ENCODE results near the gene RAB4A. TPM values are rescaled to one million over a fixed set of nuclear protein-coding genes. Genes with fewer than 3 reads are reported as not detected.
A peak's percentile ranks its signal among the peaks of the same experiment; 100 is the strongest.

The RAB4A gene
- total and polyA plus RNA-seq, 2 donors (not counting 1 experiment from before 2014, with no cell fraction given): 15.7 to 31.5 TPM

- Histone ChIP-seq H3K4me1 (ENCODE audit: control insufficient read depth, extremely low read depth, insufficient read depth, low read length) (peaks cover 2% of the 10 kb centered on the region), H3K9ac (ENCODE audit: insufficient read depth, low read length) (no peak overlapping the region), H3K4me2 (ENCODE audit: extremely low read depth, insufficient read depth, low read length) (peak overlapping the region; percentile 33), H3K27ac (ENCODE audit: insufficient read depth, low read length) (no peak overlapping the region), H3K36me3 (ENCODE audit: control insufficient read depth, insufficient read depth, low read length) (no peaks in the 10 kb centered on the region), H3K27me3 (ENCODE audit: control insufficient read depth, insufficient read depth, low read length) (no peaks in the 10 kb centered on the region), H3K4me3 (replicated peaks in 1 of 4; ENCODE audit: control extremely low read depth in 1 of 4, insufficient read depth in 1 of 4, low read depth in 3 of 4, low read length in 4 of 4) (no peak overlapping the region), H4K20me1 (ENCODE audit: control insufficient read depth, extremely low read depth, insufficient read depth, low read length) (no peaks in the 10 kb centered on the region), H3K9me3 (ENCODE audit: control insufficient read depth, insufficient read depth, low read depth, low read length) (no peaks in the 10 kb centered on the region), H2AFZ (ENCODE audit: low read length) (no peak overlapping the region), H3K79me2 (ENCODE audit: control insufficient read depth, insufficient read depth, low read length) (peaks cover 59% of the 10 kb centered on the region)
- TF ChIP-seq EZH2 (IDR thresholded peaks at IDR 0.05; ENCODE audit: low read length, missing control alignments): no peak
- TF ChIP-seq CTCF (conservative IDR thresholded peaks at IDR 0.05 in 1 of 2, IDR thresholded peaks at IDR 0.05 in 1 of 2; ENCODE audit: low read depth in 1 of 2, low read length in 2 of 2): no peak
- DNase-seq (ENCODE audit: low read depth in 2 of 2): no peak
These were observed 10.0 kb downstream of the RAB4A start for GRCh38 chr1:229280921-229281320.

GRCh38 chr1:229281339-229281926, 10.5 kb downstream of the RAB4A start:
- Histone ChIP-seq H3K27ac (ENCODE audit: insufficient read depth, low read length) (no peak overlapping the region), H3K4me1 (ENCODE audit: control insufficient read depth, extremely low read depth, insufficient read depth, low read length) (peaks cover 2% of the 10 kb centered on the region), H3K79me2 (ENCODE audit: control insufficient read depth, insufficient read depth, low read length) (peaks cover 55% of the 10 kb centered on the region), H2AFZ (ENCODE audit: low read length) (no peak overlapping the region), H3K27me3 (ENCODE audit: control insufficient read depth, insufficient read depth, low read length) (no peaks in the 10 kb centered on the region), H3K9ac (ENCODE audit: insufficient read depth, low read length) (no peak overlapping the region), H3K9me3 (ENCODE audit: control insufficient read depth, insufficient read depth, low read depth, low read length) (no peaks in the 10 kb centered on the region), H3K36me3 (ENCODE audit: control insufficient read depth, insufficient read depth, low read length) (no peaks in the 10 kb centered on the region), H4K20me1 (ENCODE audit: control insufficient read depth, extremely low read depth, insufficient read depth, low read length) (no peaks in the 10 kb centered on the region), H3K4me3 (replicated peaks in 1 of 4; ENCODE audit: control extremely low read depth in 1 of 4, insufficient read depth in 1 of 4, low read depth in 3 of 4, low read length in 4 of 4) (no peak overlapping the region), H3K4me2 (ENCODE audit: extremely low read depth, insufficient read depth, low read length) (peak overlapping the region; percentile 33)
- DNase-seq (ENCODE audit: low read depth in 2 of 2): no peak
- no peak for TF ChIP-seq CTCF (conservative IDR thresholded peaks at IDR 0.05 in 1 of 2, IDR thresholded peaks at IDR 0.05 in 1 of 2; ENCODE audit: low read depth in 1 of 2, low read length in 2 of 2)
- TF ChIP-seq EZH2 (IDR thresholded peaks at IDR 0.05; ENCODE audit: low read length, missing control alignments): no peak

- Histone ChIP-seq H3K9me3 (ENCODE audit: control insufficient read depth, insufficient read depth, low read depth, low read length) (no peaks in the 10 kb centered on the region), H3K27ac (ENCODE audit: insufficient read depth, low read length) (no peak overlapping the region), H3K4me3 (replicated peaks in 1 of 4; ENCODE audit: control extremely low read depth in 1 of 4, insufficient read depth in 1 of 4, low read depth in 3 of 4, low read length in 4 of 4) (no peak overlapping the region), H4K20me1 (ENCODE audit: control insufficient read depth, extremely low read depth, insufficient read depth, low read length) (no peaks in the 10 kb centered on the region), H3K4me1 (ENCODE audit: control insufficient read depth, extremely low read depth, insufficient read depth, low read length) (peaks cover 3% of the 10 kb centered on the region), H3K36me3 (ENCODE audit: control insufficient read depth, insufficient read depth, low read length) (no peaks in the 10 kb centered on the region), H3K4me2 (ENCODE audit: extremely low read depth, insufficient read depth, low read length) (no peak overlapping the region), H3K79me2 (ENCODE audit: control insufficient read depth, insufficient read depth, low read length) (peaks cover 48% of the 10 kb centered on the region), H3K27me3 (ENCODE audit: control insufficient read depth, insufficient read depth, low read length) (no peaks in the 10 kb centered on the region), H2AFZ (ENCODE audit: low read length) (no peak overlapping the region), H3K9ac (ENCODE audit: insufficient read depth, low read length) (no peak overlapping the region)
- DNase-seq (ENCODE audit: low read depth in 2 of 2): no peak
- TF ChIP-seq CTCF (conservative IDR thresholded peaks at IDR 0.05 in 1 of 2, IDR thresholded peaks at IDR 0.05 in 1 of 2; ENCODE audit: low read depth in 1 of 2, low read length in 2 of 2) (no peak), EZH2 (IDR thresholded peaks at IDR 0.05; ENCODE audit: low read length, missing control alignments) (no peak)
These were observed 11.4 kb downstream of the RAB4A start for GRCh38 chr1:229282295-229282823.

Measured in fibroblast of lung (primary cell).